Endothelial cell of umbilical vein (primary cell): ENCODE data around the gene CAPN15. TPM values are rescaled to one million over a fixed set of nuclear protein-coding genes. Genes with fewer than 3 reads are reported as not detected.

Source experiments
- BruUV-seq: library from RNA; stranded (reverse); fragments of 400-500 nt; replicated peaks from 2 replicates; lab custom pipeline; 2021; lab: Mats Ljungman, UMichigan
- CTCF ChIA-PET: fragments of 300-600, 350-600 bp; sonication (Branson Sonifier 250); formaldehyde crosslinking; loops from one replicate; lab custom pipeline; 2021; ENCODE audit warnings: antibody characterized with exemption, inconsistent platforms; lab: Charles Lee
- POLR2A ChIA-PET: fragments of 300-600, 350-600 bp; sonication (Branson Sonifier 250); formaldehyde crosslinking; loops from one replicate; lab custom pipeline; 2021; ENCODE audit warnings: antibody characterized with exemption, inconsistent platforms; lab: Charles Lee
- DNase-seq: peaks from one replicate; pipeline ENCODE4 v3.0.0-alpha.2; 2011; ENCODE audit warnings: low read depth, low spot score
- FAIRE-seq: peaks from 2 replicates; lab custom pipeline; 2011; peaks lifted over from hg19 to GRCh38; lab: Jason Lieb, UNC
- H2AFZ ChIP-seq: 2 replicates; pipeline ENCODE4 v1.6.0; 2012; ENCODE audit warnings: low read depth, low read length, control low read depth, inconsistent platforms
- H3K27ac ChIP-seq: 2 replicates; pipeline ENCODE4 v1.5.1; 2011; ENCODE audit warnings: low read depth, mild to moderate bottlenecking, control low read depth, low read length, moderate library complexity; ENCODE audit not compliant: insufficient read depth
- H3K27me3 ChIP-seq, 2 experiments: 2 replicates each; pipeline versions ENCODE4 v1.6.0 to v1.6.1; 2011; ENCODE audit warnings: low read length in 2 of 2, mixed read lengths in 1 of 2; ENCODE audit not compliant: control insufficient read depth in 2 of 2, insufficient read depth in 2 of 2
- H3K36me3 ChIP-seq, 2 experiments: 2 replicates in 1 of 2; 3 replicates in 1 of 2; pipeline ENCODE4 v1.5.1; 2011; ENCODE audit warnings: low read length in 2 of 2, mild to moderate bottlenecking in 1 of 2, moderate library complexity in 1 of 2; ENCODE audit not compliant: control insufficient read depth in 2 of 2, insufficient read depth in 2 of 2; ENCODE audit errors: extremely low read depth in 1 of 2
- H3K4me1 ChIP-seq: 3 replicates; pipeline ENCODE4 v1.5.1; 2011; ENCODE audit warnings: mild to moderate bottlenecking, low read length; ENCODE audit not compliant: control insufficient read depth, insufficient read depth; ENCODE audit errors: extremely low read depth
- H3K4me2 ChIP-seq: 2 replicates; pipeline ENCODE4 v1.6.1; 2011; ENCODE audit warnings: low read length, control low read depth, mixed read lengths; ENCODE audit not compliant: insufficient read depth
- H3K4me3 ChIP-seq, 3 experiments: fragments of 200-600 bp in 1 of 3; sonication (generic), shearing (Covaris generic) in 1 of 3; replicated peaks in 1 of 3; 2 replicates each; pipeline ENCODE4 v1.5.1; 2011 to 2016; ENCODE audit warnings: control low read depth in 3 of 3, low read length in 3 of 3, mild to moderate bottlenecking in 2 of 3, inconsistent platforms in 1 of 3, low read depth in 1 of 3, moderate library complexity in 1 of 3; ENCODE audit not compliant: insufficient read depth in 1 of 3
- H3K79me2 ChIP-seq: 2 replicates; pipeline ENCODE4 v1.6.0; 2012; ENCODE audit warnings: low read length, inconsistent platforms; ENCODE audit not compliant: control insufficient read depth, insufficient read depth
- H3K9ac ChIP-seq: replicated peaks from 2 replicates; pipeline ENCODE3; 2011; ENCODE audit warnings: low read length, control low read depth; ENCODE audit not compliant: insufficient read depth; ENCODE audit errors: extremely low read depth
- H3K9me1 ChIP-seq: replicated peaks from 3 replicates; pipeline ENCODE4 v1.6.0; 2011; ENCODE audit warnings: mild to moderate bottlenecking, low read length; ENCODE audit not compliant: control insufficient read depth, insufficient read depth; ENCODE audit errors: extremely low read depth
- H3K9me3 ChIP-seq: replicated peaks from 2 replicates; pipeline ENCODE4 v1.5.1; 2012; ENCODE audit warnings: low read length, inconsistent platforms; ENCODE audit not compliant: control insufficient read depth, insufficient read depth
- H4K20me1 ChIP-seq: replicated peaks from 2 replicates; pipeline ENCODE3; 2011; ENCODE audit warnings: mild to moderate bottlenecking, low read length; ENCODE audit not compliant: control insufficient read depth, insufficient read depth; ENCODE audit errors: extremely low read depth
- CTCF ChIP-seq, 2 donors: IDR thresholded peaks; 1 replicate in 1 of 2; 2 replicates in 1 of 2; pipeline ENCODE4 v1.5.1; 2011; ENCODE audit warnings: low read length in 2 of 2, mild to moderate bottlenecking in 2 of 2, moderate library complexity in 2 of 2, control low read depth in 1 of 2, inconsistent platforms in 1 of 2, low read depth in 1 of 2; ENCODE audit not compliant: insufficient read depth in 1 of 2; ENCODE audit errors: extremely low read depth in 1 of 2
- EZH2 ChIP-seq: IDR thresholded peaks from 2 replicates; pipeline ENCODE4 v1.6.1; 2012; ENCODE audit warnings: borderline replicate concordance, low read depth, mild to moderate bottlenecking, moderate library complexity, low read length, inconsistent platforms; ENCODE audit not compliant: severe bottlenecking
- POLR2AphosphoS5 ChIP-seq: IDR thresholded peaks from 2 replicates; pipeline ENCODE4 v1.6.1; 2012; ENCODE audit warnings: low read depth, mild to moderate bottlenecking, control low read depth, low read length, moderate library complexity; ENCODE audit not compliant: insufficient read depth
- dilution Hi-C: fragments of 300-500 bp; cut with MboI; formaldehyde crosslinking; loops from one replicate; pipeline ENCODE4 v1.15.0; 2019; ENCODE audit warnings: low sequenced_read_pairs; ENCODE audit not compliant: extremely low pct_ligation_motif_present
- intact Hi-C: fragments of 100-400 bp; cut with micrococcal nuclease; formaldehyde crosslinking; loops from one replicate; pipeline ENCODE4 v1.10.0; 2022
- polyA plus RNA-seq, 4 experiments: library from polyadenylated mRNA; depleted of rRNA in 3 of 4; stranded (reverse) in 3 of 4; unstranded in 1 of 4; fragments of >200 nt; gene quantifications; 2 replicates each; pipeline versions ENCODE4 v1.2.1 to v1.2.3, GENCODE V29; 2011 to 2012; ENCODE audit warnings: missing spikeins in 1 of 4
- total RNA-seq: library from RNA; stranded (reverse); gene quantifications from 2 replicates; pipeline ENCODE4 v1.2.3, GENCODE V29; 2021

Gene CAPN15
- total and polyA plus RNA-seq, 2 donors (not counting 3 experiments of a cell fraction or from before 2014, with no cell fraction given), result 33.9 to 65.0 TPM

GRCh38 chr16:576823-577201 lies 49.3 kb downstream of the CAPN15 start:
- intact Hi-C loops, result no loop called here

More at GRCh38 chr16:576823-577201, 49.3 kb downstream of the CAPN15 start:
- Histone ChIP-seq H3K9ac (no peak overlapping the region), H3K4me2 (no peak overlapping the region), H2AFZ (no peak overlapping the region), H3K9me3 (no peaks in the 10 kb centered on the region), H3K4me1 (peaks cover 2% of the 10 kb centered on the region), H3K79me2 (no peaks in the 10 kb centered on the region), H3K27ac (no peak overlapping the region), H3K9me1 (no peaks in the 10 kb centered on the region), H4K20me1 (no peaks in the 10 kb centered on the region), H3K4me3 (no peak overlapping the region), H3K27me3 (no peaks in the 10 kb centered on the region), H3K36me3 (peaks cover 0 to 16% of the 10 kb centered on the region in 2 experiments)
- FAIRE-seq, result no peak
- BruUV-seq, result no TSS peak
- DNase-seq, result no peak
- TF ChIP-seq CTCF (IDR thresholded peaks at IDR 0.05; ENCODE audit: extremely low read depth in 1 of 2, insufficient read depth in 1 of 2, low read depth in 1 of 2, low read length in 2 of 2) (peak in 1 of 2 donors; percentile 20), POLR2AphosphoS5 (no peak), EZH2 (no peak)
- CTCF ChIA-PET, result interaction anchor here (0.6 to 1.2 kb wide), 8 partner anchors 10 to 151 kb away, joined by 3 to 4 read pairs (median 3); partner anchors contain the start of genes METTL26, NHLRC4 and RAB11FIP3
- POLR2A ChIA-PET, result interaction anchor here (0.5 to 0.7 kb wide), 2 partner anchors 21 to 88 kb away, joined by 4 to 8 read pairs; no protein-coding TSS in a partner anchor
- dilution Hi-C loops, result no loop called here
